ENCODE measurements around the gene ASGR1. TPM values are rescaled to one million over a fixed set of nuclear protein-coding genes. Genes with fewer than 3 reads are reported as not detected.
A peak's percentile ranks its signal among the peaks of the same experiment; 100 is the strongest.

ASGR1 gene
- polyA plus RNA-seq, 3 donors: 82.0 to 126 (median 114) TPM

GRCh38 chr17:7177191-7177953 lies 1.8 kb downstream of the ASGR1 start:
- peak overlapping the region; percentile 15 for H3K9ac ChIP-seq (ENCODE audit: insufficient read depth, low read length, poor library complexity, severe bottlenecking)
- intact Hi-C loops (cut with micrococcal nuclease): loop anchor here (2.0 to 10.0 kb wide), 2 partner anchors 133 to 263 kb away; partner anchors contain the start of gene SLC16A11 (in 1 of the 2)
- no peak overlapping the region for H3K27ac ChIP-seq (ENCODE audit: low read depth in 1 of 2, low read length in 2 of 2)

More at GRCh38 chr17:7177191-7177953, 1.8 kb downstream of the ASGR1 start:
- Histone ChIP-seq H3K27me3 (ENCODE audit: control insufficient read depth in 2 of 2, insufficient read depth in 2 of 2, low read length in 2 of 2) (peaks cover 5 to 11% of the 10 kb centered on the region in 2 donors), H3K4me3 (replicated peaks in 1 of 3; ENCODE audit: low read depth in 2 of 3, low read length in 3 of 3) (peak overlapping the region in 1 of 3 experiments; percentile 72), H3K79me2 (ENCODE audit: insufficient read depth, low read length) (peaks cover 30% of the 10 kb centered on the region), H3K36me3 (replicated peaks in 1 of 2; ENCODE audit: control insufficient read depth in 1 of 2, insufficient read depth in 2 of 2, low read length in 2 of 2) (no peaks in the 10 kb centered on the region), H3K4me1 (ENCODE audit: control insufficient read depth in 1 of 2, insufficient read depth in 2 of 2, low read length in 2 of 2) (peaks cover 32 to 38% of the 10 kb centered on the region in 2 donors), H3K9me3 (replicated peaks in 1 of 2; ENCODE audit: control insufficient read depth in 1 of 2, insufficient read depth in 1 of 2, low read length in 2 of 2) (no peaks in the 10 kb centered on the region), H3K4me2 (replicated peaks; ENCODE audit: extremely low read depth, low read length, poor library complexity, severe bottlenecking) (peak overlapping the region; percentile 83), H4K20me1 (ENCODE audit: insufficient read depth, low read length) (no peaks in the 10 kb centered on the region), H2AFZ (ENCODE audit: insufficient read depth, low read depth, low read length, poor library complexity, severe bottlenecking) (peak overlapping the region; percentile 61)
- H3K9me3 Mint-ChIP-seq: peaks cover 0 to 3% (median 0%) of the 10 kb centered on the region in 7 donors
- peaks cover 0 to 10% of the 10 kb centered on the region in 2 donors for H3K36me3 Mint-ChIP-seq
- H3K4me3 Mint-ChIP-seq: peak overlapping the region in 1 of 2 donors; percentile 86
- WGBS (ENCODE audit: insufficient coverage): 1% methylated on average over 8 of the region's 31 CpGs
- H3K4me1 Mint-ChIP-seq: peaks cover 15% of the 10 kb centered on the region
- peaks cover 16 to 19% (median 19%) of the 10 kb centered on the region in 3 donors for H3K27me3 Mint-ChIP-seq (ENCODE audit: low read depth in 3 of 3)
- peak; percentile 98 for TF ChIP-seq CTCF (IDR thresholded peaks at IDR 0.05)
- DNase-seq: peak; percentile 67 to 79 (median 78)
- peak overlapping the region in 5 of 7 donors; percentile 6 to 64 (median 30) for H3K27ac Mint-ChIP-seq
